ENCODE data around the gene MINDY1. TPM values are rescaled to one million over a fixed set of nuclear protein-coding genes. Genes with fewer than 3 reads are reported as not detected.

MINDY1 gene
- total RNA-seq, 1 donor from 2014 or later, result 19.2 TPM

GRCh38 chr1:150987924-150988323, 18.8 kb downstream of the MINDY1 start:
- DNase-seq (ENCODE audit: low read depth, low spot score), result no peak
- Mint-ChIP-seq H3K27me3 (ENCODE audit: low read depth) (no peaks in the 10 kb centered on the region), H3K36me3 (ENCODE audit: low read depth) (no peaks in the 10 kb centered on the region), H3K9me3 (no peaks in the 10 kb centered on the region), H3K4me3 (no peak overlapping the region), H3K4me1 (peaks cover 3% of the 10 kb centered on the region), H3K27ac (ENCODE audit: unreplicated experiment) (no peak overlapping the region)
- TF ChIP-seq CTCF (conservative IDR thresholded peaks at IDR 0.05), result no peak

GRCh38 chr1:150985179-150985825, 21.4 kb downstream of the MINDY1 start:
- no peak for TF ChIP-seq CTCF (conservative IDR thresholded peaks at IDR 0.05)
- no peak for DNase-seq (ENCODE audit: low read depth, low spot score)
- no peaks in the 10 kb centered on the region for H3K27me3 Mint-ChIP-seq (ENCODE audit: low read depth)
- H3K9me3 Mint-ChIP-seq, result no peaks in the 10 kb centered on the region
- H3K4me3 Mint-ChIP-seq, result no peak overlapping the region
- H3K36me3 Mint-ChIP-seq (ENCODE audit: low read depth), result no peaks in the 10 kb centered on the region
- H3K27ac Mint-ChIP-seq (ENCODE audit: unreplicated experiment), result no peak overlapping the region
- H3K4me1 Mint-ChIP-seq, result no peaks in the 10 kb centered on the region

- Mint-ChIP-seq H3K27me3 (ENCODE audit: low read depth) (no peaks in the 10 kb centered on the region), H3K9me3 (no peaks in the 10 kb centered on the region), H3K36me3 (ENCODE audit: low read depth) (no peaks in the 10 kb centered on the region), H3K4me1 (peaks cover 11% of the 10 kb centered on the region), H3K27ac (ENCODE audit: unreplicated experiment) (no peak within 1 kb of the TSS), H3K4me3 (no peak within 1 kb of the TSS)
- DNase-seq (ENCODE audit: low read depth, low spot score), result no peak
- no peak for TF ChIP-seq CTCF (conservative IDR thresholded peaks at IDR 0.05)
These were observed 24.6 kb downstream of the MINDY1 start, which contains the start of gene ANXA9 for GRCh38 chr1:150981805-150982712. TSS of gene ANXA9 (plus strand) at chr1:150982292. CDS start at chr1:150983106, 814 bp downstream.

- Mint-ChIP-seq H3K4me3 (no peak overlapping the region), H3K4me1 (peaks cover 19% of the 10 kb centered on the region), H3K27ac (ENCODE audit: unreplicated experiment) (no peak overlapping the region), H3K9me3 (no peaks in the 10 kb centered on the region), H3K36me3 (ENCODE audit: low read depth) (no peaks in the 10 kb centered on the region), H3K27me3 (ENCODE audit: low read depth) (no peaks in the 10 kb centered on the region)
- DNase-seq (ENCODE audit: low read depth, low spot score), result no peak
- TF ChIP-seq CTCF (conservative IDR thresholded peaks at IDR 0.05), result no peak
These were observed 25.4 kb downstream of the MINDY1 start for GRCh38 chr1:150981177-150981804.
